ENCODE results near the gene SETD7.
"Not testable (repeated sequence)": the region's sequence is repeated elsewhere in the genome, so short reads cannot be mapped to it uniquely, and the experiment has no call there.

The SETD7 gene

DNA sequence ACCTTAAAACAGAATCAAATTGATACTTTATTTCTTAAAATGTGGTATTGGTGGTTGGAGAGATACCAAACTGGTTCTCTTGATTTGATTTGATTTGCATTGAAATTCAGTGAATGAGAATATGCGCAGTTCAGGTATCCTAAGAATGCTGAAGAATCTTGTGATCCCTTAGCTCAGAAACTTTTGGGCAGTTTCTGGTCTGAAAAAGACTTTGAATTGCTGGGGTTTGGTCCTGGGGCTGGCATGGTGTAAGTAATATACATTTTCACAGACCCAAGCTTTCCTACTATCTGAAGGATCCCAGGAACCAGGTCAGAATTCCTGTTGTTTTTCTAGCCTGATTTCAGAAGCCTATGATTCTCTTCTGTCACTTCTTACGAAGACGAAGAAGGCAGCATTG is 95.5 kb downstream of the SETD7 start:
- DNase-seq: no peak

DNA sequence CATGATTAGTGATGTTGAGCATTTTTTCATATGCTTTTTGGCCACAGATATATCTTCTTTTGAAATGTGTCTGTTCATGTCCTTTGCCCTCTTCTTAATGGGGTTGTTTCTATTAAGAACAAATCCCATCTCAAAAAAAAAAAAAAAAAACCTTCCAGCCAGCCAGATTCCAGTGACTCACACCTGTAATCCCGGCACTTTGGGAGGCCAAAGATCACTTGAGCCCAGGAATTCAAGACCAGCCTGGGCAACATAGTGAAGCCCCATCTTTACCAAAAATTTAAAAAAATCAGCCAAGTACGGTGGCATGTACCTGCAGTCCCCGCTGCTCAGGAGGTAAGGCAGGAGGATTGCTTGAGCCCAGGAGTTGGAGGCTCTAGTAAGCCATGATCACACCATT is 97.0 kb downstream of the SETD7 start:
- DNase-seq: no peak

DNA sequence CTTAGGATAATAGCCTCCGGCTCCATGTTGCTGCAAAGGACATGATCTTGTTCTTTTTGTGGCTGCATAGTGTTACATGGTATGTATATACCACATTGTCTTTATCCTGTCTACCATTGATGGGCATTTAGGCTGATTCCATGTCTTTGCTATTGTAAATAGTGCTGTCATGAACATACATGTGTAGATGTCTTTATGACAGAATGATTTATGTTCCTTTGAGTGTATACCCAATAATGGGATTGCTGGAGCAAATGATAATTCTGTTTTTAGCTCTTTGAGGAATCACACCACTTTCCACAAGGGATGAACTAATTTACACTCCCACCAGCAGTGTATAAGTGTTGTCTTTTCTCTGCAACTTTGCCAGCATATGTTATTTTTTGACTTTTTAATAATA is 97.5 kb downstream of the SETD7 start:
- DNase-seq: no peak

DNA sequence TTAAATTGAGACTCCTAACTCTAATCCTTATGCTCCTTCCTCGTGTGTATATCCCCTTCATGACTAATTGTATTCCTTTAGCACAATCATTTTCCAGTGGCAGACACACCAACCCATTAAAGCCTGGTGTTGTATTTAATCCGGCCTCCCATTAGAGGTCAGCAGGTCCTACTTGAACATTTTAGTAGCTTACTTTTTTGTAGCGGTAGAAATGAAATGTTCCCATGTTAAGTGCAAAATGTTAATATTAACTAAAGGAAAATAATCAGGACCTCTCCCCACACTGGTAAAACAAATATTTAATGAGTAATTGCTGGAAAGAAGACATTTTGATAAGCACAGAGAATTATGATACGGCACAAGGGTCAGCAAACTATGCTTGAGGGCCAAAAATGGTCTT is 98.7 kb downstream of the SETD7 start:
- no peak for DNase-seq

DNA sequence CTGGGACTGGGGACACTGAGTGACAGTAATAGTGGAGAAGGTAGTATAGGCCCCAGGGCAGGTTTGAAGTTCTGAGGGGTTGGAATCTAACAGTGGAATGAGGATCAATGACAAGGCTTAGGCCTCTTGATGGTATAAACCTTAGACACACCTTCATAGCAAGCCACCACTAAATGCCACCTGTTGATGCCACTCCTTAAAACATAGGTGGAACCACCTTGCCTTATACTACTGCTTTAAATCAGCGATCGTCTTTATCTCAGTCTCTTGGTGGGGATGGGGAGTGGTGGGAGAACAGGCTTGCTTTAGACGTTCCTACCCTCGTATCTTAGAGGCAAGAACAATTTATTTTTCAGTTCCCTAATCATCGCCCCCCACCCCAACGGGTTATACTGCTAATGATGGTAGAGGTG is 100.9 kb downstream of the SETD7 start:
- DNase-seq: no peak

DNA sequence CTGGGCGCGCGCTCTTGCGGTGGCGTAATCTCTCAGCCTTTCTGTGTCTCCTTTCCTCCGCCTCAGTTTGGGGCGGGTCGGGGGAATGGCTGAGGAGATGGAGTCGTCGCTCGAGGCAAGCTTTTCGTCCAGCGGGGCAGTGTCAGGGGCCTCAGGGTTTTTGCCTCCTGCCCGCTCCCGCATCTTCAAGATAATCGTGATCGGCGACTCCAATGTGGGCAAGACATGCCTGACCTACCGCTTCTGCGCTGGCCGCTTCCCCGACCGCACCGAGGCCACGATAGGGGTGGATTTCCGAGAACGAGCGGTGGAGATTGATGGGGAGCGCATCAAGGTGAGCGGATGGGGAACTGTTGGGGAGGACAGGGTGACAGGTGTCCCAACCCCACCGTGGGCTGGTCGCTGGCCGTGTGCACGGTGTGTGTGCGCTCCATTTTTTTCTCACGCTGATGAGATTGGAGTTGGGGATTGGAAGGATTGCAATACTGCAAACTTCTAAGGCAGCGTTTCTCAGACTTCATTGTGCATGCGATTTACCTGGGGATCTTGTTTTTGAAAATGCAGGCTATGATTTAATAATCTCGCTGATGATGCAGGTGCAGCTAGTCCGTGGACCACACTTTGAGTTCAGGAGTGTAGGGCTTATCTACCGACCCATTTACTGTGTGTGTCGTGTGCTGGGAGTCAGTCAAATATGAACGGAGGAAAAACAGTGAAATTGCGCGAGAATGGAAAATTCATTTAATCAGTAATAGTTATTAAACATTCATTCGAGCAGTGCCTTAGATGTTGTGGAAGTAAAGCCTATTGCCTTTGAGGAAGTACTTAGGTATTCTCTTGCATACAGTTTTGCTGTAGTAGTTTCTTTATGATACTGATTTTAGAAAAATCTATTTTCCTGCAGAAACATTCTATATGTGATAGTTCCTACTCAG is 101.6 kb downstream of the SETD7 start, which contains the start of gene RAB33B:
Gene RAB33B, plus strand, starts transcription at position 11 of the 935 bp plus-strand sequence. Its CDS starts 75 bp downstream, at position 86.
- DNase-seq: peak; percentile 6

DNA sequence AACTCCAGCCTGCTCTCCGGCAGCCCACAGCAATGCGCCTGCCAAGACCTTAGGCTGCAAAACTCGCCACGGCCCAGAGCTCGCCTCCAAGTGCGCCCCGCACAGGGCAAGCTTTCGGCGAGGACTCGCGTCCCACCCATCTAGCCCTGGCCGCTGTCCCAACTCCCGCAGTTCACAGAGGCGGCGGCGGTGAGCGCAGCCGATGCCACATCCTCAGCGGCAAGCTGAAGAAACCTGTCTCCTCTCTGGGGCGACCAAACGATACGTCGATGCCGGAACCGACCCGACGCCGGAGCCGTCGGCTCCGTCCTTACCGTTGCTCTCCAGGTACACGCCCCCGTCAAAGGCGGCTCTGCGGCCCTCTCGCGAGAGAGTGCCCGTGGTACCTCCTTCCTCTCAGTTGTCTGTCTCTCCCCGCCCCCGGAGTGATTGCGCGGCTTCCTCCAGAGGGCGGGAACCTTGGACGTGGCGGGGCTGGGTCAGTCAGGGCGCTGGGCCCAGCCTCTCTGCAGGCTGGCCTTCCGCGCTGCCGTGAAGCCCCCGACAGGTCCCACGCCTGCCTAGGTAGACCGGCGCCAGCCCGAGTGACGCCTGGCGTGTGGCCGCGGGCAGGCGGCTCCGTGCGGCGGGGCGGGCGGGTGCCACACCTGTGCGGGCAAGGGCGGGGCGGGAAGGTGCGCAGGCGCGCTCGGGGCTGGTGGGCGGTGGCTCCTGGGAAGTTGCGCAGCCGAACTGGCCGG is 102.5 kb downstream of the SETD7 start:
- peak; percentile 82 for DNase-seq

DNA sequence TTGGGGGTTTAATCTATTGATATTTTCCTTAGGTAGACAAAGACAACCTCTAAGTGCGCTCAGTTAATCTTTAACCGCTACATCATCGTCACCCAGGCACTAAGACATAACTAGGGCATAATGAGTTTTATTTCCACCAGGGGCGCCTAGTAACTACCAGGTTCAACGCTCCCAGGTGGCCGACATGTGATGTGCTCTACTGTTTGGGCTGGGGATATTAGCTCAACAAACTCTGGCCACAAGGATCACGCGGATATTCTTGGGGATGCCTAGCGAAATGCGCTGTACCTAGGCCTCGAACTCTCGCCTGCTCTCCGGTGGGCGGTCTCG is 103.0 kb downstream of the SETD7 start:
- peak; percentile 23 for DNase-seq

DNA sequence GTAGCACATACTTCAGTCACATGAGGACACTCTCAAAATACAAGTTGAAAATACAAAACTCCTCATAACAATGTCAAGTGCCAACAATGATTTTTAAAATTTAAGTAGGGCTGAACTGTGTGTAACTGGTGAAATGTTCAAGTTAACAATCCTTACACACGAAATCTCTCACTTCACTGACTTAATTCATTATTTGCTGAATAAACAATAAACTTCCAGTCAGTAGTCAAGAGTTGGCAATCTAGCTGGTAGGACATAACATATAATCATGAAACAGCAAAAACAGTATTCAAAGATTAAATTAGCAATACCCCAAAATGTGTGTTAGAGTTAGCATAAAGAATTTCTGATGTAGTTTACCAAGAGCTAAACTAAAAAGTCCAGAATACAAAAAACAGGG is 104.0 kb downstream of the SETD7 start:
- DNase-seq: no peak

DNA sequence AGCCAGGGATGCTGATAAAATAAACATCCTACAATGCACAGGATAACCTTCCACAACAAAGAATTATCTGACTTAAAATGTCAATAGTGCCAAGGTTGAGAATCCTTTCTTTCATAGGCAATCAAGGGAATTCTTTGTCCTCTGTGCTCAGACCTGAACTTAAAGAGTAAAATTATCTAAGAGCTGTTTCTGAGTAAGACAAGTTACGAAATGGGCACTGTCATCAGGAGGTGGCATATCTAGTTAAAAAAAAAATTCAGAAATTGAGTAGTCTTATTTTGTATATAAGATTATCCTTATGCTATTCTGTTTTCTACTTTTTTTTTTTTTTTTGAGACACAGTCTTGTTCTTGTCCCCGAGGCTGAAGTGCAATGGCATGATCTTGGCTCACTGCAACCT is 105.4 kb downstream of the SETD7 start:
- DNase-seq: no peak

DNA sequence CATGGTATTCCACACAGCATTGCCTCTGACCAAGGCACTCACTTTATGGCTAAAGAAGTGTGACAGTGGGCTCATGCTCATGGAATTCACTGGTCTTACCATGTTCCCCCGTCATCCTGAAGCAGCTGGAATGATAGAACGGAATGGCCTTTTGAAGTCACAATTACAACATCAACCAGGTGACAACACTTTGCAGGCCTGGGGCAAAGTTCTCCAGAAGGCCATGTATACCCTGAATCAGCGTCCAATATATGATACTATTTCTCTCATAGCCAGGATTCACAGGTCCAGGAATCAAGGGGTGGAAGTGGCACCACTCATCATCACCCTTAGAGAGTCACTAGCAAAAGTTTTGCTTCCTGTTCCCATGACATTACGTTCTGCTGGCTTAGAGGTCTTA is 108.9 kb downstream of the SETD7 start:
- DNase-seq: not testable (repeated sequence)
